Measurements from ENCODE around the gene LIN7A. TPM values are rescaled to one million over a fixed set of nuclear protein-coding genes. Genes with fewer than 3 reads are reported as not detected.

The LIN7A gene
- total and polyA plus RNA-seq, 2 of the 8 experiments (the other 6 are each of a cell fraction or from before 2014, with no cell fraction given): 5.8 to 22.0 TPM

- TF ChIP-seq EP300 (IDR thresholded peaks at IDR 0.05; ENCODE audit: borderline replicate concordance in 1 of 2, low read depth in 2 of 2, low read length in 2 of 2): no peak
Measured at GRCh38 chr12:80967565-80967964, 29.8 kb upstream of the LIN7A start (continued).
